Small intestine (tissue), 7 donors: ENCODE measurements around the gene RFC2. TPM values are rescaled to one million over a fixed set of nuclear protein-coding genes. Genes with fewer than 3 reads are reported as not detected.

Experiments used
- DNase-seq, 2 donors: peaks; one replicate each; pipeline versions ENCODE4 v3.0.0 to v3.0.0-alpha.2; 2013
- FAIRE-seq: peaks from 2 replicates; lab custom pipeline; 2012; peaks lifted over from hg19 to GRCh38; lab: Jason Lieb, UNC
- H3K27ac ChIP-seq, 3 donors: one replicate each; pipeline ENCODE4 v1.5.1; 2013; ENCODE audit warnings: low read length in 2 of 3, mild to moderate bottlenecking in 2 of 3, control low read depth in 1 of 3, inconsistent platforms in 1 of 3, low read depth in 1 of 3, moderate library complexity in 1 of 3
- H3K27me3 ChIP-seq, 3 donors: one replicate each; pipeline ENCODE4 v1.6.1; 2013; ENCODE audit warnings: low read length in 3 of 3, inconsistent platforms in 1 of 3; ENCODE audit not compliant: control insufficient read depth in 3 of 3, insufficient read depth in 3 of 3
- H3K36me3 ChIP-seq, 3 donors: one replicate each; pipeline ENCODE4 v1.6.1; 2013; ENCODE audit warnings: low read length in 3 of 3, inconsistent platforms in 1 of 3, low read depth in 1 of 3, mild to moderate bottlenecking in 1 of 3, moderate library complexity in 1 of 3; ENCODE audit not compliant: control insufficient read depth in 3 of 3, insufficient read depth in 2 of 3
- H3K4me1 ChIP-seq, 3 donors: one replicate each; pipeline ENCODE4 v1.6.1; 2013; ENCODE audit warnings: low read length in 2 of 3, inconsistent platforms in 1 of 3, low read depth in 1 of 3, mild to moderate bottlenecking in 1 of 3, moderate library complexity in 1 of 3; ENCODE audit not compliant: control insufficient read depth in 3 of 3, insufficient read depth in 2 of 3
- H3K4me3 ChIP-seq, 3 donors: one replicate each; pipeline ENCODE4 v1.5.1; 2013; ENCODE audit warnings: low read length in 3 of 3, control low read depth in 1 of 3, inconsistent platforms in 1 of 3, low read depth in 1 of 3, mild to moderate bottlenecking in 1 of 3, moderate library complexity in 1 of 3
- H3K9me3 ChIP-seq, 2 donors: one replicate each; pipeline ENCODE4 v1.6.1; 2013; ENCODE audit warnings: low read depth in 1 of 2, low read length in 1 of 2; ENCODE audit not compliant: control insufficient read depth in 2 of 2, insufficient read depth in 1 of 2
- WGBS, 3 donors: extraction: QIAGEN DNeasy Blood & Tissue Kit; methylation state at CpG; one replicate each; pipeline ENCODE4 v1.1.7; 2013; 5-methylcytosine and 5-hydroxymethylcytosine counted together
- polyA plus RNA-seq, 4 donors: library from polyadenylated mRNA; stranded (reverse) in 3 of 4; unstranded in 1 of 4; fragments of 200-250 nt in 3 of 4; fragments of 120-200 nt in 1 of 4; gene quantifications; one replicate each; pipeline versions ENCODE4 v1.2.1 to v1.2.3, GENCODE V29; 2013
- donor health status: healthy with polysubstance abuse.
- donor health status: control.
- donor health status: control.
- donor health status: Bipolar disorder and iron deficiency.
- donor health status: healthy.

RFC2 gene
- polyA plus RNA-seq, 4 donors: 5.4 to 27.8 (median 19.6) TPM

DNA sequence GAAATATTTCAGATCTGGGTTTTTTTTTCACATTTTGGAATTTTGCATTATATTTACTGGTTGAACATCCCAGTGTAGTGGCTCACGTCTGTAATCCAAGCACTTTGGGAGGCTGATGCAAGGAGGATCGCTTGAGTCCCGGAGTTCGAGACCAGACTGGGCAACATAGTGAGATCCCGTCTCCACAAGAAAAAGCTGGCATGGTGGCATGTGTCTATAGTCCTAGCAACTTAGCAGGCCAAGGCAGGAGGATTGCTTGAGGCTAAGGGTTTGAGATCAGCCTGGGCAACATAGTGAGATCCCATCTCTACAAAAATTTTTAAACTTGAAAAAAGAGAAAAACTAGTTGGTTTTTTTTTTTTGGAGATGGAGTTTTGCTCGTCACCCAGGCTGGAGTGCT is 6.0 kb downstream of the RFC2 start:
- DNase-seq (no peak), FAIRE-seq (no peak)
- H3K4me3 ChIP-seq: no peak overlapping the region
- H3K36me3 ChIP-seq: peaks cover 0 to 54% (median 2%) of the 10 kb centered on the region in 3 donors
- H3K27me3 ChIP-seq: no peaks in the 10 kb centered on the region
- peaks cover 0 to 1% (median 0%) of the 10 kb centered on the region in 3 donors for H3K4me1 ChIP-seq
- H3K9me3 ChIP-seq: no peaks in the 10 kb centered on the region
- 98% methylated on average over 6 of the region's 6 CpGs for WGBS, 3 donors
- H3K27ac ChIP-seq: no peak overlapping the region

DNA sequence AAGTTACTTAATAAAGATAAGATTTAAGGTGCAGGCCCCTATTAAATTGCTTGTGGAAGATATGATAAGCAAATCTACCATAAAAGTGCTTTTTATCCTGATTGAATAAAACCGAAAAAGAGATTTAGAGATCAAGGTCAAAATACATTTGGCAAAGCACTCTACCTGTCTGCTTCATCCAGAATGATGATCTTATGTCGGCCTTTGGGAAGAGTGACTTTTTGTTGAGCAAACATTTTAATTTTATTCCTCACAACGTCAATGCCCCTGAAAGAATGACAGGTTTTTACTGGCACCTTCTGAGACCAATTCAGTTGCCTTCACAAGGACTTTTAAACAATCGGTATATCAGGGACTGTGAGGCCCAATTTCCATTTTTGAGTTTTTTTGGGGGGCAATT is 7.7 kb downstream of the RFC2 start:
- FAIRE-seq: no peak
- 16 to 58% (median 38%) methylated on average over 4 of the region's 4 CpGs for WGBS, 3 donors

DNA sequence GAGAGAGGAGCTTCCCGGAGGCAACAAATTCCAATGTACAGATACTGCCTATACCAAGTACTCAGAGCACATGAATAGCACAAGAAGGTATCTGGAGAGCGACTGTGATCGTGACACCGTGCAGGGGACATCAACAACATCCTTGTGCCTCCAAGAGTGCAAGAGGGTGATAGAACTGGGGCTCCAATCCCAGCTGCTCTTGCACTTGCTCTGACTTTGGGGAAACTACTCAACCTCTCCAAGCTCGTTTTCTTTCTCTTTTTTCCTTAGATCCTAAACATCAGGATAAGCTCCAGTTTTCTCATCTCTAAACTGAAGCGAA is 12.1 kb downstream of the RFC2 start:
- peaks cover 0 to 79% (median 7%) of the 10 kb centered on the region in 3 donors for H3K36me3 ChIP-seq
- FAIRE-seq (no peak), DNase-seq (no peak)
- H3K27me3 ChIP-seq: no peaks in the 10 kb centered on the region
- H3K27ac ChIP-seq: no peak overlapping the region
- H3K9me3 ChIP-seq: no peaks in the 10 kb centered on the region
- no peak overlapping the region for H3K4me3 ChIP-seq
- peaks cover 0 to 5% (median 0%) of the 10 kb centered on the region in 3 donors for H3K4me1 ChIP-seq
- 86 to 99% (median 90%) methylated on average over 6 of the region's 6 CpGs for WGBS, 3 donors

More for the DNA sequence above, 7.7 kb downstream of the RFC2 start:
- peak in 1 of 2 donors; percentile 68 for DNase-seq
- Histone ChIP-seq H3K27me3 (no peaks in the 10 kb centered on the region), H3K4me1 (no peaks in the 10 kb centered on the region), H3K27ac (no peak overlapping the region), H3K36me3 (peaks cover 0 to 70% (median 7%) of the 10 kb centered on the region in 3 donors), H3K4me3 (no peak overlapping the region), H3K9me3 (no peaks in the 10 kb centered on the region)

DNA sequence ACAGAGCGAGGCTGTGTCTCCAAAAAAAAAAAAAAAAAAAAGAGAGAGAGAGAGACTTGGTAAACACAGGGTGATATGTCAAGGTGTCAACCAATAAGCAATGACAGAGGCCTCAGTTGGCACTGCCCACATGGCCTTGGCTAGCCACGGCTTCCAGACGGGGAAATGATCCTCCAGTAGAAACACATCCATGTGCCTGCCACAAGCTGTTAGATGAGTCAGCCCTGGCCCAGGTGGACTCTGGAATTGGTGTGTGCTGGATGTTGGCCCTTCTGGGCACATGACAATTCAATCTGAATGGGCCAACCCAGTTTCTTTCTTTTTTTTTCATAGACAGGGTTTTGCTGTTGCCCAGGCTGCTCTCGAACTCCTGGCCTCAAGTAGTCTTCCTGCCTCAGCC is 13.7 kb downstream of the RFC2 start:
- Histone ChIP-seq H3K4me3 (no peak overlapping the region), H3K27ac (no peak overlapping the region), H3K36me3 (peaks cover 0 to 93% (median 11%) of the 10 kb centered on the region in 3 donors), H3K9me3 (no peaks in the 10 kb centered on the region), H3K27me3 (no peaks in the 10 kb centered on the region), H3K4me1 (peaks cover 0 to 5% (median 0%) of the 10 kb centered on the region in 3 donors)
- DNase-seq (peak; percentile 68 to 93), FAIRE-seq (no peak)
- 55 to 82% (median 66%) methylated on average over 4 of the region's 4 CpGs for WGBS, 3 donors

DNA sequence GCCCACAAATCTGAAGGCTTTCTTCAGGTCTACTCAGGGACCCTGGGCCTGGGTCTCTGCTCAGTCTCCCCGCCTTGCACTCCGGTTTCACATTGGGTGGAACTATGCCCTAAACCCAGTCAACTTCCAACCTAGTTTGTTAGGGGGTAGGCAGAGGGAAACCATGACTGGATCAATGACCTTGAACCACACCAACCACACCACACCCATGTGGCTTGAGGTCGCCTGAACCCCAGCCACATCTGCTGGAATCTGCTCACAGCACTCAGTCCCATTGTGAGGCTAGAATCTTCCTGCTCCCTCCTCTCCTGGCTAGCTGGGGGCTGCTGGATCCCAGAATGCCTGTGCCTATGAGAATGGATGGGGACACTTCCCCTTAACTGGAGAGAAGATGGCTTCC is 17.9 kb downstream of the RFC2 start:
- Histone ChIP-seq H3K36me3 (peaks cover 0 to 77% (median 6%) of the 10 kb centered on the region in 3 donors), H3K4me1 (peaks cover 0 to 5% (median 0%) of the 10 kb centered on the region in 3 donors), H3K27ac (no peak overlapping the region), H3K9me3 (no peaks in the 10 kb centered on the region), H3K27me3 (no peaks in the 10 kb centered on the region), H3K4me3 (no peak overlapping the region)
- 88 to 93% (median 90%) methylated on average over 3 of the region's 3 CpGs for WGBS, 3 donors
- DNase-seq: no peak
- FAIRE-seq: no peak

DNA sequence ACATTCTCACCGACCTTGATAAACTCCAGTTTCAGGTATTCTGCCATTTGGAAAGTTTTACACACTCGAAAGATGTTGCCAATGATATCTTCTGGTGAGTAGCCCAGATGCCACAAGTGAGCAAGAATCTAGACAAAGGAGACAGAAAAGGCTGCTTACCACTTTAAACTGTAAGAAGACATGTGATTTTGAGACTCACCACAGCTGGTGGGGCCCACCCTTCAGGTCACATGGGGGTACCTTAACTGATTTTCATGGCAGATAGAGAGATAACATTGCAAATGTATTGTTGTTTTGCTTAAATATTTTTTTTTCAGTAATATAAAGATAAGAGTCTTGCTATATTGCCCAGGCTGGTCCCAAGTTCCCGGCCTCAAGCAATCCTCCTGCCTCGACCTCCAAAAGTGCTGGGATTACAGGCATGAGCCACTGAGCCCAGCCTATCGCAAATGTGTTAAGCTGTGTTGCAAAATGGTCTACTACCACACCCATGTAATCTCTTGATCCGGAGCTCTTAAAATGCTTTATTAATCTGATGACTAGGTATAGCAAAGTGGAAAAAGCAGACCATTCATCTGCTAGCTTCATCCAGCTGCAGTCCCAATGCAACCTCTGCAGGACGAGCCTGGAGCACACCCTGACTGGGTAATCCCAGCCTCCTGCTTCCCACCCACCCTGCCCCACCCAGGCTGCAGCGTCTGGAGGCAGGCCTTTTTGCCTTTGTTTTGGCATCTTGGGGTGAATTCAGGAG is 18.5 kb downstream of the RFC2 start:
- H3K27me3 ChIP-seq: no peaks in the 10 kb centered on the region
- H3K36me3 ChIP-seq: peaks cover 0 to 76% (median 6%) of the 10 kb centered on the region in 3 donors
- DNase-seq: no peak
- H3K9me3 ChIP-seq: no peaks in the 10 kb centered on the region
- no peak overlapping the region for H3K27ac ChIP-seq
- peaks cover 0 to 5% (median 0%) of the 10 kb centered on the region in 3 donors for H3K4me1 ChIP-seq
- WGBS, 3 donors: 78 to 83% (median 81%) methylated on average over 8 of the region's 8 CpGs
- no peak for FAIRE-seq
- no peak overlapping the region for H3K4me3 ChIP-seq

DNA sequence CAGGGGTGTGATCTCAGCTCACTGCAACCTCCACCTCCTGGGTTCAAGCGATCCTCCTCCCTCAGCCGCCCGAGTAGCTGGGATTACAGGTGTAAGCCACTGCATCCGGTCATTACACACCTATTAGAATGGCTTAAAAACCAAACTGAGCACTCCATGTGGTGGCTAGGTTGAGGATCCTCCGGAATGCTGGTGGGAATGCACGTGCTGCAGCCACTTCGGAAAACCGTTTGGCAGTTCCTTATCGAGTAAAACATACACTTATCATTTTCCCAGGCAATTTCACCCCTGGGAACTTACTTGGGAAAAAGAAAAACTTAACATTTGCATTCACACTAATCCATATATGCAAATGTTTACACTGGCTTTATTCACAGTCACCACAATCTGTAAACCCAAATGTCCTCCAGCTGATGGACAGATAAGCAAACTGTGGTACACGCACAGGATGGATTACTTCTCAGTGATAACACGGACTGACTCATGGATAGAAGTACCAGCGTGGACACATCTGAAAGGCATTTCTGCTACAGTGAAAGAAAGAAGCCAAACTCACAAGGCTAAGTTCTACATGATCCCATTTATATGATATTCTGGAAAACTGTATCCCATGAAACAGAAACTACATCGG is 20.4 kb downstream of the RFC2 start:
- DNase-seq (no peak), FAIRE-seq (no peak)
- Histone ChIP-seq H3K9me3 (no peaks in the 10 kb centered on the region), H3K4me1 (no peaks in the 10 kb centered on the region), H3K27me3 (no peaks in the 10 kb centered on the region), H3K4me3 (no peak overlapping the region), H3K27ac (no peak overlapping the region), H3K36me3 (peaks cover 0 to 70% (median 6%) of the 10 kb centered on the region in 3 donors)
- WGBS, 3 donors: 78 to 84% (median 83%) methylated on average over 13 of the region's 13 CpGs

DNA sequence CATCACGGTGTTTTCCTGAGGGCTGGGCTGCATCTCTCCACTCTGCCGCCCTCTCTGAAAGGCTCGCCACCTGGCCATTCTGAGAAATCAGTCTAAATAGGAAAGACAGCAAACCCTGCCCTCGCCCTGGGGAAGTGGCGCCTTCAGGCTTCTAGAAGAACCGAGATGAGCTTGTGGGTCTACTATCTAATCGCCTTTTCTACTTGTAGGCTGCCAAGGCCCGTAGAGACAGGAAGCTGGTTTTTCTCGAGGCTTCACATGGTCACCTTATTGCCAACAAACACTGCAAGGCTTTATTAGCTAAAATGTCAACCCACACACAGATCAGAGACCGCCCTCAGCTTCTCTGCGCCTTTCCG is 23.0 kb downstream of the RFC2 start:
- DNase-seq: no peak
- Histone ChIP-seq H3K4me3 (no peak overlapping the region), H3K36me3 (peaks cover 0 to 55% (median 3%) of the 10 kb centered on the region in 3 donors), H3K9me3 (no peaks in the 10 kb centered on the region), H3K27me3 (no peaks in the 10 kb centered on the region), H3K4me1 (no peaks in the 10 kb centered on the region), H3K27ac (peak overlapping the region in 1 of 3 donors; percentile 34)
- no peak for FAIRE-seq
- 80 to 90% (median 84%) methylated on average over 12 of the region's 12 CpGs for WGBS, 3 donors
